ENCODE results near the gene PRM2.

The PRM2 gene

DNA sequence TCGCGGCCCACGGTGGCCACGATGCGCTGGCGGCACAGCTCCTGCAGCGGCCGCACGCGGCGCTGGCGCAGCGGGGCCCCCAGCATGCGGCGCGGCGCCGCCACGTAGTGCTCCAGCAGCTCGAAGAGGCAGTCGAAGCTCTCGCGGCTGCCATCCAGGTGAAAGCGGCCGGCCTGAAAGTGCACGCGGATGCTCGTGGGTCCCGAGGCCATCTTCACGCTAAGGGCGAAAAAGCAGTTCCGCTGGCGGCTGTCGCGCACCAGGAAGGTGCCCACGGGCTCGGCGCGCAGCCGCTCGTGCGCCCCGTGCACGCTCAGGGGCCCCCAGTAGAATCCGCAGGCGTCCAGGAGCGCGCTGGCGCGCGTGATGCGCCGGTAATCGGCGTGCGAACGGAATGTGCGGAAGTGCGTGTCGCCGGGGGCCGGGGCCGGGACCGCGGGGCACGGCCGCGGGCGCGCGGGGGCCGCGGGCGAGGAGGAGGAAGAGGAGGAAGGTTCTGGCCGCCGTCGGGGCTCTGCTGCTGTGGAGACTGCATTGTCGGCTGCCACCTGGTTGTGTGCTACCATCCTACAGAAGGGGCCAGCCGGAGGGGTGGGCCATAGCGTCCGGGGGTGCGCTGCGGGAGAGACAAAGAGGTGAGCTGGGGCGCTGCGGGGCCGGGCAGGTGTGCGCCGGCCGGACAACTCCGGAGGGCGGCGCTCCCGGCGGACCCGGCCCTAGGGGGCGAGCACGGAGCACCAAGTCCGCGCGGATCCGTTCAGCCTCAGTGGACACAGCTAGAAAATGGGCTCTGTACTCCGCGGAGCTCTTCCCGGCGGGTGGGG is 21.2 kb downstream of the PRM2 start:
- peak overlapping the region; percentile 85 for H3K4me3 ChIP-seq (ENCODE audit: low read depth, low read length)
- H3K4me1 ChIP-seq, result no peaks in the 10 kb centered on the region
- H3K36me3 ChIP-seq, result no peaks in the 10 kb centered on the region
- peaks cover 12% of the 10 kb centered on the region for H3K27me3 ChIP-seq
- TF ChIP-seq CTCF (IDR thresholded peaks at IDR 0.05; ENCODE audit: low read depth, low read length), result no peak
- H3K9me3 ChIP-seq, result no peaks in the 10 kb centered on the region
- DNase-seq, result peak; percentile 50

DNA sequence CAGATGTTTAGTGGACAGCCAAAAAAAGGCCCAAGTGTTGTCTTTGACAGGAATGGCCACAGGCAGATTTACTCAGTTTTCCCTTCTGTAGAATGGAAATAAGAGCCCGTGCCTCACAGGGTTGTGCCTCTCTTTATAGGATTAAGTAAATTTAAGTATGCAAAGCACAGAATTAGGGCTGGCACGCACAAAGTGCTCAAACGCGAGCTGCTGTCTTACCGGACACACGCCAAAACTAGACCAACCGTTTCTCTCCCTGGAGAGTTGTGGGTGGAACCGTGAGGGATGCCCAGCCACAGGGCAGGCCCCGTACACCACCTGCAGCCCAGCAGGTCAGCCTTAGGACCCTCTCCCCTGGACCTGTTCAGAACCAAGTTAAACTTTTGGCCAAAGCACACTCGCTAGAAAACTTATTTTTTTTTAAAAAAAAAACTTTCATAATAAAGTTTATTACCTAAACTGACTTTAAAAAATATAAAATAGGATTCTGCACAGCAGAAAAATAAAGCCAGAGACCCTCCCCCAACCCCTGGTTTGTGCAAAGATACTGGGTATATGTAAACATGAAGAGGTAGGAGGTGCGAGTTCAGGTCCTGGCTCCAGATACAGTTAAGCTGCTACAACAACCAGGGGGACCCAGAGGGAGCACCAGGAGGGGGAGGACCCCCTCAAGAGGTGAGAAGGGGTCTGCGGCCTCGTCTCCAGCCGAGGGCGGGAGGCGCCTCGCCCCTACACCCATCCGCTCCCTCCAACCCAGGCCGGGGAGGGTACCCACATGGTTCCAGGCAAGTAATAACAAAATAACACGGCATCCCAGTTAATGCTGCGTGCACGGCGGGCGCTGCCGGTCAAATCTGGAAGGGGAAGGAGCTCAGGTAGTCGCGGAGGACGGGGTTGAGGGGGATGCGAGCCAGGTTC is 22.0 kb downstream of the PRM2 start:
- TF ChIP-seq CTCF (IDR thresholded peaks at IDR 0.05; ENCODE audit: low read depth, low read length), result no peak
- no peaks in the 10 kb centered on the region for H3K4me1 ChIP-seq
- no peaks in the 10 kb centered on the region for H3K36me3 ChIP-seq
- H3K4me3 ChIP-seq (ENCODE audit: low read depth, low read length), result no peak overlapping the region
- no peak for DNase-seq
- H3K9me3 ChIP-seq, result no peaks in the 10 kb centered on the region
- peaks cover 12% of the 10 kb centered on the region for H3K27me3 ChIP-seq

DNA sequence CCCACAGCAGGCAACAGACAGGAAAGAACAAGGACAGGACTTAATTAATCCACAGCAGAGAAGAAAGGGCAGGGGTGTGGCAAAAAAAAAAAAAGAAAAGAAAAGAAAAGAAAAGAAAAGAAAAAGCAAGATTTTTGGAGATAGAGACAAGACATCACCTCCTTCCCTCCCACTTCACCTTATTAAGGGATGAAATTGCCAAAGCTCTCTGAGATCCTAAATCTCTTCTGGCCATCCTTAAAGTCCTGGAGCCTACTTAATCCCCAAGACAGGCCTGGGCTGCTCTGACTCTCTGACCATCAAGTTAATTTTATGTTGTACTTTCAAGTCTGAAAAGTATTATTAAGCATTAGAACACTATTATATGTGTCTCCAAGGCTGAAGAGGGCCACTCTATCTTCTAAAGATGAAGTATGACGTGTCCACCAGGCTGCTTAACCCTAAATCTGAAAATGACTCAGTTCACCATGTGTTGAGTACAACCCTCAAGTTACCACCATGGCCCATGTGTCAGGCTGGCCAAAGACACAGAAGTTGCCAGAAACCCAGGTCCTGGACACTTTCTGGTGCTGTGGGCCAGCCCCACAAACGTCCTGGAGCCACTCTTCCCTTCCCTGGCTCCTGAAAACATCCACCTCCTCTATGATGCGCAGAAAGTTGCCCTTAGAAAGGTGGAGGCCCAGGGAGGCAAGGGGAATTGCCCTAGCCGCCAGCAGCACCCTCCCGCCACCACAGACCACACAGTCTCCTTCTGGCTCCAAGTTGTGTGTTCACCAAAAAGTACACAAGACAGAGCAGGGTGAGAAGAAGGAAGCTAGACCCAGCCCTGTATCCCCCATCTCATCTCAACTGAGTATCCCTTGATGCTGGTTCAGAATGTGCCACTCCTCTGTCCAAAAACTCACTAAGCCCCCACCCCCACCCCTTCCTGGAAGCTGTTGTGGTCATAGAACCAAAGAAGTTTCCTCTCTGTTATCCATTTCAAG is 23.0 kb downstream of the PRM2 start:
- no peak overlapping the region for H3K4me3 ChIP-seq (ENCODE audit: low read depth, low read length)
- no peaks in the 10 kb centered on the region for H3K4me1 ChIP-seq
- peaks cover 12% of the 10 kb centered on the region for H3K27me3 ChIP-seq
- no peaks in the 10 kb centered on the region for H3K36me3 ChIP-seq
- DNase-seq, result no peak
- no peak for TF ChIP-seq CTCF (IDR thresholded peaks at IDR 0.05; ENCODE audit: low read depth, low read length)
- no peaks in the 10 kb centered on the region for H3K9me3 ChIP-seq

- Histone ChIP-seq H3K4me3 (ENCODE audit: low read depth, low read length) (no peak overlapping the region), H3K36me3 (no peaks in the 10 kb centered on the region), H3K4me1 (no peaks in the 10 kb centered on the region), H3K27me3 (peaks cover 12% of the 10 kb centered on the region), H3K9me3 (no peaks in the 10 kb centered on the region)
- no peak for TF ChIP-seq CTCF (IDR thresholded peaks at IDR 0.05; ENCODE audit: low read depth, low read length)
- DNase-seq, result no peak
These were observed 23.8 kb downstream of the PRM2 start for GRCh38 chr16:11252482-11252931.

GRCh38 chr16:11251525-11252481 is 24.5 kb downstream of the PRM2 start:
- Histone ChIP-seq H3K4me1 (no peaks in the 10 kb centered on the region), H3K4me3 (ENCODE audit: low read depth, low read length) (no peak overlapping the region), H3K27me3 (peaks cover 12% of the 10 kb centered on the region), H3K9me3 (no peaks in the 10 kb centered on the region), H3K36me3 (no peaks in the 10 kb centered on the region)
- no peak for TF ChIP-seq CTCF (IDR thresholded peaks at IDR 0.05; ENCODE audit: low read depth, low read length)
- DNase-seq, result no peak
